Nephron (organoid): ENCODE data around the gene DYSF.

Source experiments
- H3K27ac Mint-ChIP-seq, 3 experiments: 2 replicates each; pipeline ENCODE4 v1.8.0; 2020; ENCODE audit warnings: mixed read lengths in 3 of 3, mild to moderate bottlenecking in 2 of 3, moderate library complexity in 1 of 3
- H3K27me3 Mint-ChIP-seq: 2 replicates; pipeline ENCODE4 v1.8.0; 2021; ENCODE audit warnings: low read depth, mild to moderate bottlenecking, moderate library complexity, mixed read lengths
- H3K36me3 Mint-ChIP-seq: 2 replicates; pipeline ENCODE4 v1.8.0; 2020; ENCODE audit warnings: low read depth, mixed read lengths
- H3K4me1 Mint-ChIP-seq: 2 replicates; pipeline ENCODE4 v1.8.0; 2020; ENCODE audit warnings: mixed read lengths
- H3K4me3 Mint-ChIP-seq, 3 experiments: 2 replicates each; pipeline ENCODE4 v1.8.0; 2020; ENCODE audit warnings: mild to moderate bottlenecking in 3 of 3, mixed read lengths in 3 of 3, moderate library complexity in 2 of 3
- H3K9me3 Mint-ChIP-seq: 2 replicates; pipeline ENCODE4 v1.8.0; 2020; ENCODE audit warnings: mixed read lengths
- TF ChIP-seq, protein P1 (sequence below), 3 experiments: fragments of 200-600 bp; sonication (generic); IDR thresholded peaks; one replicate each; pipeline ENCODE4 v1.5.0; 2021; ENCODE audit warnings: antibody characterized with exemption in 3 of 3; ENCODE audit not compliant: unreplicated experiment in 3 of 3

The DYSF gene

DNA sequence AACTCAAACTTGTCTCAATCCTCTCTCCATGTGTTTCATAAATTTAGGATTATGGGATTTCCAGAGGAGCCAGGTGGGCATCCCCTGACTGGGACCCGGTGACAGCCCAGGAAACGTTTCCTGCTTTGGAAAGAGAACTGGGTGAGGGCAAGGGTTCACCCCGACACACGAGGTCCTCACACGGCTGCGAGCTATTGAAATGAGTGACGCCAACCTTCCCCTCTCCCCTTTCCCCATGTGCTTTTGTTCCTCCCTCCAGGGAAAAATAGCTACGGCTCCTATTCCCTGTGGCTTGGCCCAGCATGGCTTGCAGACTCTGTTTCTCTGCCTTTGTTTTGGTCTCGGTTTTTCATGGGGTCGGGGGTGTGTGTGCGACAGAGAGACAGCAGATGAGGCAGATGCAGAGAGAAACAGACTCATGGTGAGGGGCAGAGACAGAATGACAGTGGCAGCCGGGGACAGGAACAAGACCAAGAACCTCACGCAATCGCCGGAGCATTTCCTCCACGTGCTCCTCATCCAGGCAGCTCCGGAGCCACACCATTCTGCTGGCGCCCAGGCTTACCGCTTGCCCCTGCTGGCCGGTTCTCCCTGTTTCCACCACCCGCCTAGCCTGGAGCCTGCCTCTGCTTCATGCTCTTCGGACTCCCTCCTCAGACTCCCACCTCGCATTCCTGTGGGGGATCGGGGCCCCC, 238.5 kb downstream of the DYSF start:
- no peak overlapping the region for H3K4me3 Mint-ChIP-seq
- H3K27ac Mint-ChIP-seq: peak overlapping the region in 1 of 3 experiments; percentile 41

DNA sequence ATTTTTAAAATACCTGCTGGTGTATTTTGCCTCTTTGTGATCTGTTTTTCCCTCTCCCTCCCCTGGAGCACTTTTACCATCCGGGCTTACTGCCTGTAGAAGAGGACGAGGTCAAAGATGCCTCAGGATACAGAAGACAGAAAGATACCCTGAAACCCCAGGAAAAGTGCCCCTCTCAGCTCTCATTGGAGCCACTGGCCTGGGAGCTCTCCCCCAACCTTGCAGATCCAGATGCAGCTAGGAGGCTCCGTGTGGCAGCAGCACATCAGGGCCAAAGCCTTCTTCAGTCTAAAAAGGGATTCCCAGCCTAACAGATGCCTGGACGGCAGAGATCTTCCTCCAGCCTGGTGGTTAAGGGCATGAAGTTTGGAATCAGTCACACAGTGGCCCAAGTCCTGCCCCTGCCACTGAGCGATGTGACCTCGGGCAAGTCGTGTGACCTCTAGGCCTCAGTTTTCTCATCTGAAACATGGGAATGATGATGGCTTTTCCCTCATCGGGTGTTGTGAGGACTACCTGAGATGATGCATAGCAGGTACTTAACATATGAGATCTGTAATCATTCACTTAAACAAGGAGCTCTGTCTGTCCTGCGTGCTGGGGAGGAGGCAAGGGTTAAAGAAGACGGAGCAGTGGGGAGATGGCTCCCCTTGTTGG, 239.4 kb downstream of the DYSF start:
- no peak overlapping the region for H3K27ac Mint-ChIP-seq
- no peaks in the 10 kb centered on the region for H3K9me3 Mint-ChIP-seq
- peaks cover 48% of the 10 kb centered on the region for H3K27me3 Mint-ChIP-seq
- peaks cover 18% of the 10 kb centered on the region for H3K4me1 Mint-ChIP-seq
- TF ChIP-seq, protein P1, sequence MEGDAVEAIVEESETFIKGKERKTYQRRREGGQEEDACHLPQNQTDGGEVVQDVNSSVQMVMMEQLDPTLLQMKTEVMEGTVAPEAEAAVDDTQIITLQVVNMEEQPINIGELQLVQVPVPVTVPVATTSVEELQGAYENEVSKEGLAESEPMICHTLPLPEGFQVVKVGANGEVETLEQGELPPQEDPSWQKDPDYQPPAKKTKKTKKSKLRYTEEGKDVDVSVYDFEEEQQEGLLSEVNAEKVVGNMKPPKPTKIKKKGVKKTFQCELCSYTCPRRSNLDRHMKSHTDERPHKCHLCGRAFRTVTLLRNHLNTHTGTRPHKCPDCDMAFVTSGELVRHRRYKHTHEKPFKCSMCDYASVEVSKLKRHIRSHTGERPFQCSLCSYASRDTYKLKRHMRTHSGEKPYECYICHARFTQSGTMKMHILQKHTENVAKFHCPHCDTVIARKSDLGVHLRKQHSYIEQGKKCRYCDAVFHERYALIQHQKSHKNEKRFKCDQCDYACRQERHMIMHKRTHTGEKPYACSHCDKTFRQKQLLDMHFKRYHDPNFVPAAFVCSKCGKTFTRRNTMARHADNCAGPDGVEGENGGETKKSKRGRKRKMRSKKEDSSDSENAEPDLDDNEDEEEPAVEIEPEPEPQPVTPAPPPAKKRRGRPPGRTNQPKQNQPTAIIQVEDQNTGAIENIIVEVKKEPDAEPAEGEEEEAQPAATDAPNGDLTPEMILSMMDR (IDR thresholded peaks at IDR 0.05; ENCODE audit: unreplicated experiment in 3 of 3): no peak
- H3K36me3 Mint-ChIP-seq: no peaks in the 10 kb centered on the region
- no peak overlapping the region for H3K4me3 Mint-ChIP-seq

More for the DNA sequence above, 238.5 kb downstream of the DYSF start:
- no peaks in the 10 kb centered on the region for H3K36me3 Mint-ChIP-seq
- peaks cover 20% of the 10 kb centered on the region for H3K4me1 Mint-ChIP-seq
- H3K27me3 Mint-ChIP-seq: peaks cover 48% of the 10 kb centered on the region
- no peaks in the 10 kb centered on the region for H3K9me3 Mint-ChIP-seq
- TF ChIP-seq, protein P1 (IDR thresholded peaks at IDR 0.05; ENCODE audit: unreplicated experiment in 3 of 3): no peak

- H3K27me3 Mint-ChIP-seq: peaks cover 45% of the 10 kb centered on the region
- TF ChIP-seq, protein P1 (IDR thresholded peaks at IDR 0.05; ENCODE audit: unreplicated experiment in 3 of 3): no peak
- no peaks in the 10 kb centered on the region for H3K36me3 Mint-ChIP-seq
- peaks cover 18% of the 10 kb centered on the region for H3K4me1 Mint-ChIP-seq
- H3K27ac Mint-ChIP-seq: no peak overlapping the region
- H3K4me3 Mint-ChIP-seq: no peak overlapping the region
- no peaks in the 10 kb centered on the region for H3K9me3 Mint-ChIP-seq
Measured at GRCh38 chr2:71693286-71694270, 240.2 kb downstream of the DYSF start.

DNA sequence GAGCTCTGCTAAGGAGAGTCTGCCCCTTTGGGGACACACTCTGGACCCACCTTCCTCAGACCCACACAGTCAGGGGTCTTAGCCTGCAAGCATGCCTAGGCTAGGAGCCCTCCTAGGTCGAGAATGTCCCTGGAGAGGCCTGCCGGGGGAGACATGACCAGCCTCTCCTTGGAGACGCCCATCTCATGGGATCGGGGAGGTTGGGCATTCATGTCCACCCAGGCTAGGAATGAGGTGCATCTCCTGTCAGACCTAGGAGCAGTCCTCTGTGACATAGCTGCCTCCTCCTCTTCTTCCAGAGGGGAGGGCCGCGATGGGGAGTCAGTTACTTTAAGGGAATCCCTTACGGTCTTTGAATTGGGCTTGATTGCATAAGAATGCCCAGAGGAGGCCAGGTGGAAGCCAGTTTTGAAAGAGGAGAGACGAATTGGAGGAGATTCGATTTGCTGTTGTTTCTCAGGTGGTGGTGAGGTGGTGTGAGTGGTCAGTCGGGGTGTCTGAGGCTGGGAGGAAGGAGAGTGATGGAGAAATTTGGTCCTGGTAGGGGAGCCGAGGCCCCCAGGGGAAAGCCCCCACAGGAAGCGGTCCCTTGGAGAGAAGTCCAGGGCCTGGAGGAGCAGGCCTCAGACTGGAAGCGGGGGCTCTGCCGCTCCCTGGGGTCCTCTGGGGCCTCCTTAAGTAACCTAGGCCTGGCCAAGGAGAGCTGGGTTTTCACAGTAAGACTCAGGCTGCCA, 241.3 kb downstream of the DYSF start:
- TF ChIP-seq, protein P1 (IDR thresholded peaks at IDR 0.05; ENCODE audit: unreplicated experiment in 3 of 3): no peak
- Mint-ChIP-seq H3K36me3 (no peaks in the 10 kb centered on the region), H3K27me3 (peaks cover 41% of the 10 kb centered on the region), H3K27ac (no peak overlapping the region), H3K9me3 (peaks cover 2% of the 10 kb centered on the region), H3K4me3 (no peak overlapping the region), H3K4me1 (peaks cover 21% of the 10 kb centered on the region)

DNA sequence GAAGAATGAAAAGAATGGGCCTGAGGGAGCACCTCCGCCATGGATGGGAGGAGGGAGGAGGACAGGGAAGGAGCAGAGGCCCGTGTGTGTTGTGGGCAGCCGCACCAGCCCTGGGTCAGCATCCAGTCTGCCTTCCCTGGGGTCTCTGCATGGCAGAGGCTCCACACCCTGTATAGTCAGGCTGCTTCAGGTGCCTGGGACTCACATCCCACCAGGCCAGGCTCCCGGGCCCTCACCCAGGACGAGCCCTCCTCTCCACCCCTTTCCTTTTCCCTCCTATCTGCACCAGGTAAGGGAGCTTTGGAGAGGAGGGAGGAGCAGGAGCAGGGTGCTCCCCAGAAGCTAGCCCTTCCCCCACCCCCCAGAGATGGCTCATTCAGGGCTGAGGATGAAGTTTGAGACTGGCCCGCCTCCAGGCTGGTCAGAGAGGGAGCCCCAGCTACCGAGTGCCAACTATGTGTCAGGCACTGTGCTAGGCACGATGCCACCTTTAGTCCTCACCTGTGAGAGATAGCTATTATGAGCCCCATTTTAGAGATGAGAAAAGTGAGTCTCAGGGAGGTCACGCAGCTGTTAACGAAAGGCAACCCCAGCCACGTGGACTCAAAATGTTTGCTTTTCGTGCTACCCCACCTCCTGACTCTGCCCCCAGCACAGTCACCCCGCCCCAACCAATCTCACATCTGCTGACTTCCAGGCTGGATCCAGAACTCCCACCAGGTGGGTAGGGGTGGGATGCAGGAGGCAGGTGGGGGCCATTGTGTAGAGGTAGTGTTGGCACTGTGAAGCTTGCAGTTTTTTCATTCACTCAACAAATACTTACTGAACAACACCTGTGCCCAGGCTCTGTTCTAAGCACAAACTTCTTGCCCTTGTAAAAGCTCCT, 242.1 kb downstream of the DYSF start:
- TF ChIP-seq, protein P1 (IDR thresholded peaks at IDR 0.05; ENCODE audit: unreplicated experiment in 3 of 3): no peak
- Mint-ChIP-seq H3K4me3 (no peak overlapping the region), H3K4me1 (peaks cover 23% of the 10 kb centered on the region), H3K36me3 (no peaks in the 10 kb centered on the region), H3K27me3 (peaks cover 37% of the 10 kb centered on the region), H3K27ac (no peak overlapping the region), H3K9me3 (peaks cover 2% of the 10 kb centered on the region)
